Calu3 (cell line): Measurements from ENCODE around the gene EP300. TPM values are rescaled to one million over a fixed set of nuclear protein-coding genes. Genes with fewer than 3 reads are reported as not detected.

Experiments used
- BruUV-seq: library from RNA; stranded (reverse); fragments of 400-500 nt; replicated peaks from 2 replicates; lab custom pipeline; 2021; lab: Mats Ljungman, UMichigan
- CTCF ChIA-PET: fragments of 300-600 bp; sonication (Branson Sonifier 250); formaldehyde crosslinking; loops from one replicate; lab custom pipeline; 2022; ENCODE audit warnings: antibody characterized with exemption; lab: Charles Lee
- DNase-seq: peaks from one replicate; pipeline ENCODE4 v3.0.0; 2022
- H3K27ac Mint-ChIP-seq: one replicate; pipeline ENCODE4 v1.8.0; 2022; ENCODE audit warnings: mixed read lengths; ENCODE audit not compliant: unreplicated experiment
- H3K27me3 Mint-ChIP-seq: one replicate; pipeline ENCODE4 v1.8.0; 2022; ENCODE audit warnings: mixed read lengths; ENCODE audit not compliant: unreplicated experiment
- H3K36me3 Mint-ChIP-seq: one replicate; pipeline ENCODE4 v1.8.0; 2022; ENCODE audit warnings: mild to moderate bottlenecking, moderate library complexity, mixed read lengths; ENCODE audit not compliant: insufficient read depth, unreplicated experiment
- H3K4me1 Mint-ChIP-seq: one replicate; pipeline ENCODE4 v1.8.0; 2022; ENCODE audit warnings: mild to moderate bottlenecking, low read depth, mixed read lengths; ENCODE audit not compliant: unreplicated experiment
- H3K4me3 Mint-ChIP-seq: one replicate; pipeline ENCODE4 v1.8.0; 2022; ENCODE audit warnings: mild to moderate bottlenecking, low read depth, moderate library complexity, mixed read lengths; ENCODE audit not compliant: unreplicated experiment
- H3K9me3 Mint-ChIP-seq: one replicate; pipeline ENCODE4 v1.8.0; 2022; ENCODE audit warnings: low read depth, mixed read lengths; ENCODE audit not compliant: unreplicated experiment
- intact Hi-C: fragments of 100-400 bp; cut with micrococcal nuclease; formaldehyde crosslinking; loops from one replicate; pipeline ENCODE4 v1.10.0; 2022; ENCODE audit not compliant: unreplicated experiment
- total RNA-seq: library from RNA; stranded (reverse); gene quantifications from 2 replicates; pipeline ENCODE4 v1.2.3, GENCODE V29; 2022
- TF ChIP-seq, protein P1 (sequence below): fragments of 200-600 bp; IDR thresholded peaks from one replicate; pipeline ENCODE4 v1.8.0; 2022; ENCODE audit warnings: antibody characterized with exemption; ENCODE audit not compliant: unreplicated experiment

The EP300 gene
- total RNA-seq, 1 experiment from 2014 or later, result 71.5 TPM

DNA sequence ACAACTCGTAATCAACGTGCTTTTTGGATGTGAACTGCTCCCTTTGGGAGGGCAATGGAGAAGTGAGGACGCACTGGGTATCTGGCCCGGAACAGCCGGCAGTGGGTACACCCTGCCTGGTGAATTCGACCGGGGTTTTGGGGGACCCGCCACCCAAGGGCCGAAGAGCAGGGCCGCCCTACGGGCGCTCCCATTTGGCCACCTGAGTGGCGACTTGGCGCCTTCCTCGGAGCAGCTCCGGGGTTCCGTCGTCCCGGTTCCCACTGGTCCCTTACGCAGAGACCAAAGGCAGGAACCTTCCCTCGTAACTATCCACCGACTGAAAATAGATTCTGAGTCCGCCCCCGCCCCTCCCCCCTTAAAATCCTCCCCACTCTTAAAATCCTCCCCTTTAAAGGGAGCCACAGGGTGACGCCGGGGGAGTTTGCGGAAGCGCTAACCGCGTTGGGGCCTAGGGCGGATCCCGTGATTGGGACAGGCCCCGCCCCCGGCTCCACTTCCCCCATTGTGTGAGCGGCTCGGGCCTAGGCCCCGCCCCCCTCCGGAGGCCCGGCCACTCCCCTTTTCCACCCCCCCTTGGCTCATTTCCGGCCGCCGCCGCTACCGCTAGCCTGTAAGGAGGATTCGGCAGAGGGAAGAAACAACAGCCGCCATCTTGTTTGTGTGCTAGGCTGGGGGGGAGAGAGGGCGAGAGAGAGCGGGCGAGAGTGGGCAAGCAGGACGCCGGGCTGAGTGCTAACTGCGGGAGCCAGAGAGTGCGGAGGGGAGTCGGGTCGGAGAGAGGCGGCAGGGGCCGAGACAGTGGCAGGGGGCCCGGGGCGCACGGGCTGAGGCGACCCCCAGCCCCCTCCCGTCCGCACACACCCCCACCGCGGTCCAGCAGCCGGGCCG is 1.0 kb upstream of the EP300 start:
- Mint-ChIP-seq H3K36me3 (peaks cover 56% of the 10 kb centered on the region), H3K9me3 (no peaks in the 10 kb centered on the region), H3K4me1 (no peaks in the 10 kb centered on the region), H3K27me3 (no peaks in the 10 kb centered on the region), H3K4me3 (peak overlapping the region; percentile 79), H3K27ac (peak overlapping the region; percentile 100)
- DNase-seq, result peak; percentile 99
- intact Hi-C loops, result loop anchor here (2.0 to 5.0 kb wide), 3 partner anchors 69 to 169 kb away; partner anchors contain the start of gene RBX1
- CTCF ChIA-PET, result interaction anchor here (1.0 kb wide), 1 partner anchor 169 kb away, joined by 3 read pairs; no protein-coding TSS in a partner anchor
- TSS peak; percentile 97 for BruUV-seq
- TF ChIP-seq, protein P1, sequence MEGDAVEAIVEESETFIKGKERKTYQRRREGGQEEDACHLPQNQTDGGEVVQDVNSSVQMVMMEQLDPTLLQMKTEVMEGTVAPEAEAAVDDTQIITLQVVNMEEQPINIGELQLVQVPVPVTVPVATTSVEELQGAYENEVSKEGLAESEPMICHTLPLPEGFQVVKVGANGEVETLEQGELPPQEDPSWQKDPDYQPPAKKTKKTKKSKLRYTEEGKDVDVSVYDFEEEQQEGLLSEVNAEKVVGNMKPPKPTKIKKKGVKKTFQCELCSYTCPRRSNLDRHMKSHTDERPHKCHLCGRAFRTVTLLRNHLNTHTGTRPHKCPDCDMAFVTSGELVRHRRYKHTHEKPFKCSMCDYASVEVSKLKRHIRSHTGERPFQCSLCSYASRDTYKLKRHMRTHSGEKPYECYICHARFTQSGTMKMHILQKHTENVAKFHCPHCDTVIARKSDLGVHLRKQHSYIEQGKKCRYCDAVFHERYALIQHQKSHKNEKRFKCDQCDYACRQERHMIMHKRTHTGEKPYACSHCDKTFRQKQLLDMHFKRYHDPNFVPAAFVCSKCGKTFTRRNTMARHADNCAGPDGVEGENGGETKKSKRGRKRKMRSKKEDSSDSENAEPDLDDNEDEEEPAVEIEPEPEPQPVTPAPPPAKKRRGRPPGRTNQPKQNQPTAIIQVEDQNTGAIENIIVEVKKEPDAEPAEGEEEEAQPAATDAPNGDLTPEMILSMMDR, result no peak

DNA sequence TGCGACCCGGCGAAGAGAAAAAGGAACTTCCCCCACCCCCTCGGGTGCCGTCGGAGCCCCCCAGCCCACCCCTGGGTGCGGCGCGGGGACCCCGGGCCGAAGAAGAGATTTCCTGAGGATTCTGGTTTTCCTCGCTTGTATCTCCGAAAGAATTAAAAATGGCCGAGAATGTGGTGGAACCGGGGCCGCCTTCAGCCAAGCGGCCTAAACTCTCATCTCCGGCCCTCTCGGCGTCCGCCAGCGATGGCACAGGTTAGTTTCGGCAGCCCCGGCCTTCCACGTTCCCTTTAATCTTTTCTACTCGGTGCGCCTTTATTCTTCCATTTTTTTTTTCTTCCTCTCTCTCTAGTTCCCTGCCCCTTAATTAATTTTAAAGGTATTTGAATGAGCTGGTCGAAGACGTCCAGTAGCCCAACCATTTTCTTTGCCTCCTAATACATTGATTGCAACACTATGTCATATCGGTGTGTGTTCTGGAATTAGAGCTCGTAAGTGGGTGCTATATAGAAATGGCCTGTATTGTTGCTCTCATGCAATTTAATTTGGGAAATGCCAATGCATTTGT is 537 bp downstream of the EP300 start:
- Mint-ChIP-seq H3K27ac (peak overlapping the region; percentile 92), H3K4me3 (peak overlapping the region; percentile 79), H3K27me3 (no peaks in the 10 kb centered on the region), H3K4me1 (no peaks in the 10 kb centered on the region), H3K36me3 (peaks cover 56% of the 10 kb centered on the region), H3K9me3 (no peaks in the 10 kb centered on the region)
- peak; percentile 34 for DNase-seq
- intact Hi-C loops, result loop anchor here (5.0 kb wide), 2 partner anchors 71 to 141 kb away; partner anchors contain the start of gene RBX1
- no TSS peak for BruUV-seq
- TF ChIP-seq, protein P1, result no peak
- CTCF ChIA-PET, result interaction anchor here (0.5 to 1.0 kb wide), 3 partner anchors 78 to 170 kb away, joined by 4 to 8 read pairs (median 5); partner anchors contain the start of gene RBX1

DNA sequence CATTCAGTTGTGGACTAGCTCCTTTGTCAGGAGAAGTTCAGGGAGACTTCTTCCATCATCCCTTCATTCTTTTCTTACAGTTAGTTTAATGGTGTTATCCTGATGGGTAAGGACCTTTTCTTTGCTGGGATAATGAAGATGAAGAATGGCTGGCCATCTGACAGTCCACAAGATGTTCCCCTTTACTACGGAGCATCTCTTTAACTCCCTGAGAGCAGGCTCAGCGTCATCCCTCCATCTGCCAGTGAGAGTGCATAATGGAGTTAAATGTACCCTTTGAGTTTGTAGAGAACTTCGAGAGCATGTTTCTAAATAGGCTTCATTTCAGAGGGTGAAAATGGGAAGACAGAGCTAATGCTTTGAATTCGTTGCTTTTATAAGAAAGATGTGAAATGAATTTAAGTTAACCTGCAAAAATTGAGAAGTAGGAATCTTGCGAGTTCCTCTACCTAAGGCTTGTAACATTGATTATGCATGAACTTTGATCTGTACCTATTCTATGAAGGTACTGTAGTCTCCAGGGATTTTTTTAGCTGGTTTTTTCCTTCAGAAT is 1.7 kb downstream of the EP300 start:
- H3K9me3 Mint-ChIP-seq, result no peaks in the 10 kb centered on the region
- peaks cover 9% of the 10 kb centered on the region for H3K4me1 Mint-ChIP-seq
- TF ChIP-seq, protein P1, result no peak
- CTCF ChIA-PET, result interaction anchor here (1.0 kb wide), 1 partner anchor 171 kb away, joined by 8 read pairs; no protein-coding TSS in a partner anchor
- peak overlapping the region; percentile 79 for H3K4me3 Mint-ChIP-seq
- H3K36me3 Mint-ChIP-seq, result peaks cover 54% of the 10 kb centered on the region
- intact Hi-C loops, result loop anchor here (5.0 kb wide), 2 partner anchors 72 to 142 kb away; partner anchors contain the start of gene RBX1
- BruUV-seq, result no TSS peak
- no peak for DNase-seq
- peak overlapping the region; percentile 92 for H3K27ac Mint-ChIP-seq
- no peaks in the 10 kb centered on the region for H3K27me3 Mint-ChIP-seq

DNA sequence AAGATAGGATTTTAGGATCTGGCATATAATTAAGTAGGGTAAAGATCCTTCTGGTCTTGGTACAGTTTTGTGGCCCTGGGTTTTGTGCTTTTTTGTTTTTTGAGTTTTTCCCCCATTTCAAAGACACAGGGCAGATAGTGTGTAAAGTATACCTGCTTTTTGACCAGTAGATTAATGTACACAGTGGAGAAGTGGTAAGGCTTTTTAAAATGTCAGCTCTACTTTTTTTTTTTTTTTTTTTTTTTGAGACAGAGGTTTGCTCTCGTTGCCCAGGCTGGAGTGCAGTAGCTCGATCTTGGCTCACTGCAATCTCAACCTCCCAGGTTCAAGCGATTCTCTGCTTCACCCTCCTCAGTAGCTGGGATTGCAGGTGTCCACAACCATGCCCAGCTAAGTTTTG is 4.0 kb downstream of the EP300 start:
- TF ChIP-seq, protein P1, result no peak
- peaks cover 44% of the 10 kb centered on the region for H3K36me3 Mint-ChIP-seq
- H3K27ac Mint-ChIP-seq, result no peak overlapping the region
- DNase-seq, result no peak
- CTCF ChIA-PET, result interaction anchor here (0.6 to 1.3 kb wide), 2 partner anchors 145 to 387 kb away, joined by 3 to 6 read pairs; partner anchors contain the start of gene RBX1
- H3K4me1 Mint-ChIP-seq, result peaks cover 9% of the 10 kb centered on the region
- intact Hi-C loops, result no loop called here
- no TSS peak for BruUV-seq
- H3K9me3 Mint-ChIP-seq, result no peaks in the 10 kb centered on the region
- peak overlapping the region; percentile 34 for H3K4me3 Mint-ChIP-seq
- no peaks in the 10 kb centered on the region for H3K27me3 Mint-ChIP-seq
